Left ventricle myocardium superior (tissue), 1 donor: ENCODE data around the gene TMPRSS3. TPM values are rescaled to one million over a fixed set of nuclear protein-coding genes. Genes with fewer than 3 reads are reported as not detected.
"Not testable (repeated sequence)": the region's sequence is repeated elsewhere in the genome, so short reads cannot be mapped to it uniquely, and the experiment has no call there.

ENCODE experiments used
- ATAC-seq: fragments of 200-7000 bp; cut with Tn5 transposase; one replicate; pipeline ENCODE4 v1.9.1; 2020; ENCODE audit warnings: mild to moderate bottlenecking, moderate library complexity
- DNase-seq: peaks from one replicate; pipeline ENCODE4 v3.0.0-alpha.2; 2020
- intact Hi-C: fragments of 100-400 bp; cut with micrococcal nuclease; formaldehyde crosslinking; loops from one replicate; pipeline ENCODE4 v1.11.0; 2022
- total RNA-seq: library from RNA; stranded (reverse); fragmentation: NEBNext Ultra II Directional; extraction: Animal tissue kit (Norgen Biotek cat#: 25700); gene quantifications from one replicate; pipeline ENCODE4 v1.2.1, GENCODE V29; 2021
- donor health status: DM: no; HTN: yes; CAD: no; lungs with severe emphysema.

The TMPRSS3 gene
- total RNA-seq, 1 donor from 2014 or later, result not detected

- ATAC-seq (no peak), DNase-seq (no peak)
- intact Hi-C loops, result no loop called here
Measured at GRCh38 chr21:42412636-42412933, 16.7 kb upstream of the TMPRSS3 start.

GRCh38 chr21:42411891-42412635, 16.2 kb upstream of the TMPRSS3 start:
- DNase-seq (no peak), ATAC-seq (no peak)
- intact Hi-C loops, result no loop called here

GRCh38 chr21:42411197-42411869, 15.5 kb upstream of the TMPRSS3 start:
- ATAC-seq (no peak), DNase-seq (no peak)
- intact Hi-C loops, result no loop called here

- DNase-seq, result no peak
- no peak for ATAC-seq
- intact Hi-C loops, result no loop called here
Measured at GRCh38 chr21:42409366-42409765, 13.5 kb upstream of the TMPRSS3 start.

- ATAC-seq, intact Hi-C loops, DNase-seq: not testable (repeated sequence)
Measured at GRCh38 chr21:42408718-42409117, 12.9 kb upstream of the TMPRSS3 start.

- ATAC-seq (no peak), DNase-seq (no peak)
- intact Hi-C loops, result no loop called here
Measured at GRCh38 chr21:42407476-42407875, 11.6 kb upstream of the TMPRSS3 start.

GRCh38 chr21:42406866-42407265, 11.0 kb upstream of the TMPRSS3 start:
- ATAC-seq (no peak), DNase-seq (no peak)
- intact Hi-C loops, result no loop called here

- intact Hi-C loops, result no loop called here
- ATAC-seq, result no peak
- no peak for DNase-seq
Measured at GRCh38 chr21:42406201-42406621, 10.4 kb upstream of the TMPRSS3 start.

GRCh38 chr21:42405064-42406013, 9.5 kb upstream of the TMPRSS3 start:
- DNase-seq (no peak), ATAC-seq (no peak)
- intact Hi-C loops, result no loop called here

GRCh38 chr21:42404539-42404938, 8.7 kb upstream of the TMPRSS3 start:
- intact Hi-C loops, result no loop called here
- no peak for ATAC-seq
- no peak for DNase-seq

GRCh38 chr21:42403611-42404231, 7.9 kb upstream of the TMPRSS3 start, which contains the start of gene UBASH3A:
Gene UBASH3A (plus strand): TSS chr21:42403902. CDS start chr21:42403946, 44 bp downstream.
- DNase-seq, result no peak
- ATAC-seq, result no peak
- intact Hi-C loops, result no loop called here

GRCh38 chr21:42401820-42402251, 6.0 kb upstream of the TMPRSS3 start:
- intact Hi-C loops, result no loop called here
- ATAC-seq, result no peak
- DNase-seq, result no peak

GRCh38 chr21:42401154-42401553, 5.3 kb upstream of the TMPRSS3 start:
- intact Hi-C loops, result no loop called here

GRCh38 chr21:42400525-42400924, 4.7 kb upstream of the TMPRSS3 start:
- intact Hi-C loops, result no loop called here
- DNase-seq (no peak), ATAC-seq (no peak)

More at GRCh38 chr21:42401154-42401553, 5.3 kb upstream of the TMPRSS3 start:
- ATAC-seq, result no peak
- no peak for DNase-seq

- intact Hi-C loops, result no loop called here
Measured at GRCh38 chr21:42398436-42399028, 2.7 kb upstream of the TMPRSS3 start.

GRCh38 chr21:42397746-42398394, 2.0 kb upstream of the TMPRSS3 start:
- ATAC-seq, result no peak
- DNase-seq, result no peak
- intact Hi-C loops, result no loop called here

More at GRCh38 chr21:42398436-42399028, 2.7 kb upstream of the TMPRSS3 start:
- no peak for ATAC-seq
- DNase-seq, result no peak

GRCh38 chr21:42396799-42397745, 1.2 kb upstream of the TMPRSS3 start:
- intact Hi-C loops, result no loop called here
- DNase-seq (no peak), ATAC-seq (no peak)
